OCI-LY1 (cell line): Measurements from ENCODE around the gene MTHFD1L.

Source experiments
- CTCF ChIP-seq: fragments of 200-600 bp; sonication (generic), shearing (Covaris generic); IDR thresholded peaks from 2 replicates; pipeline ENCODE4 v1.5.1; 2017; ENCODE audit warnings: mild to moderate bottlenecking, antibody characterized with exemption, low read length, moderate library complexity, mixed read lengths
- EZH2 ChIP-seq: fragments of 200-600 bp; sonication (generic), shearing (Covaris generic); IDR thresholded peaks from 2 replicates; pipeline ENCODE4 v1.8.0; 2017; ENCODE audit warnings: borderline replicate concordance, mixed run types, mild to moderate bottlenecking, antibody characterized with exemption, low read length, moderate library complexity, mixed read lengths

- no peak for TF ChIP-seq CTCF
- no peak for TF ChIP-seq EZH2
These were observed 173.1 kb downstream of the MTHFD1L start for GRCh38 chr6:151038616-151039015.
